Activated naive CD8-positive, alpha-beta T cell (primary cell): ENCODE measurements around the gene ZNF747.
A peak's percentile ranks its signal among the peaks of the same experiment; 100 is the strongest.
"Not testable (repeated sequence)": the region's sequence is repeated elsewhere in the genome, so short reads cannot be mapped to it uniquely, and the experiment has no call there.

Experiments used
- H3K27ac Mint-ChIP-seq: one replicate; pipeline ENCODE4 v1.8.0; 2021; ENCODE audit warnings: mixed read lengths
- H3K27me3 Mint-ChIP-seq: one replicate; pipeline ENCODE4 v1.8.0; 2021; ENCODE audit warnings: mixed read lengths
- H3K36me3 Mint-ChIP-seq: one replicate; pipeline ENCODE4 v1.8.0; 2021; ENCODE audit warnings: mixed read lengths
- H3K4me1 Mint-ChIP-seq: one replicate; pipeline ENCODE4 v1.8.0; 2021; ENCODE audit warnings: low read depth, mixed read lengths
- H3K4me3 Mint-ChIP-seq: one replicate; pipeline ENCODE4 v1.8.0; 2021; ENCODE audit warnings: mild to moderate bottlenecking, mixed read lengths
- H3K9me3 Mint-ChIP-seq: one replicate; pipeline ENCODE4 v1.8.0; 2021; ENCODE audit warnings: low read depth, mixed read lengths

The ZNF747 gene

DNA sequence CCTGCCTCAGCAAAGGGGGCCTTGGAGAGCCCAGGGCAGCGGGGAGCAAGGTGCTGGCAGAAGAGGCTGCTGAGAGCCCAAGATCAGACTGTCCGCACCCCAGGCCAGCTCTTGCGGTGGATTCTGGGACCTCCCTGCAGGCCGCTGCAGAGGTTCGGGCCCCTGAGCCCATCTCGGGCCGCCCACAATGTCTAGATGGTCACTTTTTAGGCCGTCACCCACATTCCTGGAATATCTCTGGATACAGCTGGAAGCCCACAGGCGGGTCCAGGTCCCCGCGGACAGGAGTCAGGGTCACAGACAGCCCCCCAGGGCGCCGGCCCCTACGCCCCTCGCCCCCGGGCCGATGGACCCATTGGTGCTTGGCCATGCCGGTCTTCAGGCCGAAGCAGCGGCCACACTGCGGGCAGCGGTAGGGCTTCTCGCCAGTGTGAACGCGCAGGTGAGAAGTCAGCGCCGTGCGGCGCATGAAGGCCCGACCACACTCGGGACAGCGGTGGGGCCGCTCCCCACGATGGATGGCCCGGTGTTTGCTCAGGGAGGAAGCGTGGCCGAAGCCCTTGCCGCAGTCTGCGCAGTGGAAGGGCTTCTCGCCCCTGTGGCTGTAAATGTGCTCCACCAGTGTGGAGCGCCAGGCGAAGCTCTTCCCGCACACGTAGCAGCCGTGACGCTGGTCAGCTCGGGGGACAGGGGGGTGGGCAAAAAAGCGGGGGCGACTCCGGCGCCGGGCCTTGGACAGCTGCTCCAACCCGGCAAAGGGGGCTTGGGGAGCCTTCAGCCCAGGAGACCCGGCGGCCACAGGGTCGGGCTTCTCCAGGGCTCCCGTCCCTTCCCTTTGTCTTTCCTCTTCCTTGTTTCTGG is 2.1 kb downstream of the ZNF747 start:
- Mint-ChIP-seq H3K27ac (peak overlapping the region; percentile 61), H3K36me3 (peaks cover 4% of the 10 kb centered on the region), H3K4me3 (peak overlapping the region; percentile 81), H3K27me3 (no peaks in the 10 kb centered on the region), H3K9me3 (no peaks in the 10 kb centered on the region), H3K4me1 (peaks cover 41% of the 10 kb centered on the region)

DNA sequence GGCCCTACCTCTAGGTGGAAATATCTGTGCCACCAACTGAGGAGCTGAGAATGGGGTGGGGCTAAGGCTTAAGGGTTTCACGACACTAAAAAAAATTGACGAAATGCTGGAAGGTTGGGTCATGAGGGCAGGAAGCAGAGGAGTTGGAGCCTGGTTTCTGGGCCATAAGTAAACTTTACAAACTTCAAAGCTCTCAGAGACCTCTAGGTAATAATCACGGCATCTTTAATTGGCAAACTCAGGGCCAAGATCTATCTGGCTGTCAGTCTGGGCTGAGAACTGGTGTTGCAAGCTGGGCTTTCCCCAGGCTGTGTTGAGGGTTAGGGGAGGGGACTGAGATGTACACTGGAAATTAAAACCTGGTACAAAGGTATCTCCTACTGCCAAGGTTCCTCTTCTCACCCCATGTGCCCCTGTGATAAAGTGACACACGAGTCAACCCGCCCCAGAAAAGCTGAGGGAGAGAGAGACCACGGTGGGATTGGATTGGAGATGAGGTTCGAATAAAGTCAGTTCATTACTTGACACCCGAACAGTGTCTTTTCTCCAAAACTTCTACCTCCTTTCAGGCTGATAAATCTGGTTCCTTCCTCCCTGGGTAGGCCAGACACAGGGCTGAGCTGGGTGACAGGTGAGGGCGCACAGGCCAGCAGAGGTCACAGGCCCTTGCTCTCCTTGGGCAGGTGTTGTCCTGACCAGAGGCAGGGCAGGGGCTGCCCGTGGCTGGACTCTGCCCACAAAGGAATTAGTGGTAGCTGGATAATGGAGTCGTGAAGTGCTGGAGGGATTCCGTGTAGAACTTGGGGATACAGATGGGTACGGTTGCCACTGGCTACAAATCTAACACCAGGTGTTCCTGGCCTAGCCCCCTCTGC is 4.3 kb downstream of the ZNF747 start:
- no peaks in the 10 kb centered on the region for H3K36me3 Mint-ChIP-seq
- H3K27ac Mint-ChIP-seq: peak overlapping the region; percentile 28
- peaks cover 29% of the 10 kb centered on the region for H3K4me1 Mint-ChIP-seq
- no peak overlapping the region for H3K4me3 Mint-ChIP-seq
- H3K9me3 Mint-ChIP-seq: no peaks in the 10 kb centered on the region
- H3K27me3 Mint-ChIP-seq: no peaks in the 10 kb centered on the region

DNA sequence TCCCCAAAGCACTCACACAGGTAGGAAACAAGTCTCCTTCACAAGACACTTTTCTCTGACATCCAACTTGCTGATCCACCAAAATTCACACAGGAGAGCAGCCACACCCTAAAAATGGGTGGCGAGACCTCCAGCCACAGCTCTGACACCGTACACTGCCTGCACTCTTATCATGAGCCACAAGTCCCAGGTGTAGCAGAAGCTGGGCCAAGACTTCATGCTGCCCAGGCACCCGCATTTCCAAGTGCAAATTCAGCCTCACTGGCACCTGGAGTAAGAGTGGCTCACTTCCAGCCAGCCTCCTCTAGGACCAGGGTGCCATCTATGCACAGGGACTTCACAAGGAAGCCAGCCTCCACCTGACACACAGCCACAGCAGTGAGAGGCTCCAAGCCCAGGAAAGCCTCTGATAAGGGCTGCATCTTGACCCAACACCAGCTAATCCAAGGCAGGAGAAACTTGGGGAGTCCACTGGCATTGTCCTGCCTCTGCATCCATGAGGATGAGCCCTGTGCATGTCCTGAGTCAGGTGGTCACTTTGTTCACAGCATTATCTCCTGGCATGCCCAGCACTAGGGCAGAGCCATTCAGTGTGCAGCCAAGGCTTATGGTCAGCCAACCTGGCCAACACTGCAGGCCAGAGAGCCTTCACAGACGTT is 5.7 kb downstream of the ZNF747 start:
- Mint-ChIP-seq H3K4me3 (no peak overlapping the region), H3K4me1 (peaks cover 25% of the 10 kb centered on the region), H3K9me3 (no peaks in the 10 kb centered on the region), H3K27me3 (no peaks in the 10 kb centered on the region), H3K36me3 (no peaks in the 10 kb centered on the region), H3K27ac (peak overlapping the region; percentile 81)

DNA sequence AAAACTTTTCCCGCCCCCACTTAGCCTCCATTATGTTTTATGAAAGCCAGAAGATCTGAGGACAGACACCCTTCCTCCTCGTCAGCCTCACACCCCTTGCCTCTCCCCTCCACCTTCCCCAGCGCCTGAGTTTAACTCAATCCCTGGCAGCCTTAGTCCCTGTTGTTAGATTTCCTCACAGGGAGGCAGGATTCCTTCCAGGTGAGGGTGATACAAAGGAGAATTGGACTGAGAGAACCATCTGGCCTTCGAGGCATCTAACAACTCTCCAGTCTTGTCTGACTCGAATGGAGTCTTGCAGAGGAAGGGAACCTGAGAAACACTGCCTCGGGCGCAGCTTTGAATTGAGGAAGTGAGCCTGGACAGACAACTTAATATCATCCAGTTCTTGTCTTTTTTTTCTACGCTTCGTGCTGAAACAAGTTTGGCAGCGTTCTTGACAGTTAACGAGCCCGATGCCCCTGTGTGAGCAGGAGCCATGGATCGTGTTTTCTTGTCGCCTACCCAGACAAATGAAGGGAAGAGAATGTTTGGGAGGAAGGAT is 7.0 kb downstream of the ZNF747 start:
- H3K4me1 Mint-ChIP-seq: peaks cover 20% of the 10 kb centered on the region

DNA sequence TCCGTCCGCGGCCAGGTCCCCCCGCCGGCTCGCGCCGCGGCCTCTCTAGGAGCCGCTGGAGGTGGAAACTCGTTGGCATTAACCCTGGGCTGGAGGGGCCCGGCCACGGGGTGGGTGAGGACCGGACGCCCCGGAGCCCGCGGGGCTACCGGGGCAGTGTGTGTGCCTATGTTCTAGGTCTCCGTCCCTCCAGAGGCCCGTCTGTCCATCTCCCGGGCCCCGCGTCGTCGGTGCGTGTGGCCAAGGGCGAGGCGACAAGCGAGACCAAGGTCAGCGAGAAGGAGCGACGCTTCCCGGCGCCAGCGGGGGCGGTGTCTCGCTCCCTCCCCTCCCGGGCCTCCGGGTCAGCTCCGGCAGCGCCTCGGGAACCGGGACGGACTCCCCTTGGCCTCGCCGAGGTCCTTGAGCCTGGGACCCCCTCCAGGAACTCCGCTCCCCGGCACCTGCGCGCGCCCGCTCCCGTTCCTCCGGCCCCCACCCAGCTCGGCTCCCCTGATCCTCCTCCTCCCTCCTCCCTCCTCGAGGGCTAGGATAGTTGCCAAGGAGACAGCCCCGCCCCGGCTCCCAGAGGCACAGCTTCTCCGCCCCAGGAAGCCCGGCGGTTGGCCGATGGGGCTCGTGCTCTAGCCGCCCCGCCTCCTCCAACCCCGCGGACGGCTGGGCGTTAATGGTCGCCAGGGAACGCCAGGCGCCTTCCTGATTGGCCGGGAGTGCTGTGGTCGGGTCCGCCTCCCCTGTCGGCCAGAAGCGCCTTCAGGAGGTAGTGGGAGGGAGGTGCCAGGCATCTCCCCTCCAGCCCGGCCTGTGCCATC is 7.6 kb downstream of the ZNF747 start:
- Mint-ChIP-seq H3K27ac (peak overlapping the region; percentile 69), H3K4me1 (peaks cover 23% of the 10 kb centered on the region), H3K4me3 (peak overlapping the region; percentile 84), H3K27me3 (no peaks in the 10 kb centered on the region), H3K36me3 (peaks cover 4% of the 10 kb centered on the region), H3K9me3 (no peaks in the 10 kb centered on the region)

More for the DNA sequence above, 7.0 kb downstream of the ZNF747 start:
- H3K36me3 Mint-ChIP-seq: no peaks in the 10 kb centered on the region
- no peaks in the 10 kb centered on the region for H3K9me3 Mint-ChIP-seq
- H3K27me3 Mint-ChIP-seq: no peaks in the 10 kb centered on the region
- peak overlapping the region; percentile 69 for H3K27ac Mint-ChIP-seq
- H3K4me3 Mint-ChIP-seq: peak overlapping the region; percentile 84

DNA sequence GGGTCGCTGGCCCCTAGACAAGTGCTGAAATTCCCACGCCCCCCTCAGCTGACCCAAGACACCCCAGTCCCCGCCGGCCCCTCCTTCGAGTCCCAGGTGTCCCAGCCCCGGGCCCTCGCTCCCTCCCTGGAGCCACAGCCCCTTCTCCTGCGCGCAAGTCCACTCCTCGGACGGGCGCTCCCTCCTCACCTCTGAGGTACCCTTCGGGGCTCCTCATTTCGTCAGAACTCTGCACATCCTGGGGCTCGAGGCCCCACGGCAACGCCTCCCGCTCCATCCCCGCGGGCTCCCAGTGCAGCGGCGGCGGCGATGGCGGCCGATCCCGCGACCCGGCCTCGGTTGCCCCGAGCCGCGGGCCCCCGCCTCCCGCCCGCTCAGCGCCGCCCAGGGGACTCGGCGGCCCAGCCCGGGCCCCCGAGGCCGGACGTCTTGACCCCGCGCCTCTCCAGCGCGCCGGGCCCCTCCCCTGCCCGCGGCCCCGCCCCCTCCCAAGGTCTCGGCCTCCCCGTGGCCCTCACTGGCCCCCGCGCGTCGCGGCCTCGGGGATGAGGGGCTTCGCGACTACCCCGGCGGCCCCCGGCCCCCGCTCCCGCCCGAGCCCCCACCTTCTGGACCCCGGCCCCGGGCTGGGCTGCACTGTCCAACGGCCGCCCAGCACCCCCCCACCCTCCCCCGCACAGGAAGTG is 8.4 kb downstream of the ZNF747 start, which contains the start of gene ZNF768:
Gene ZNF768, minus strand, starts transcription at position 430 of the 686 bp plus-strand sequence. Its CDS starts 153 bp downstream, at position 277.
- peak within 1 kb of the TSS; percentile 87 for H3K4me3 Mint-ChIP-seq
- peaks cover 5% of the 10 kb centered on the region for H3K36me3 Mint-ChIP-seq
- no peaks in the 10 kb centered on the region for H3K9me3 Mint-ChIP-seq

DNA sequence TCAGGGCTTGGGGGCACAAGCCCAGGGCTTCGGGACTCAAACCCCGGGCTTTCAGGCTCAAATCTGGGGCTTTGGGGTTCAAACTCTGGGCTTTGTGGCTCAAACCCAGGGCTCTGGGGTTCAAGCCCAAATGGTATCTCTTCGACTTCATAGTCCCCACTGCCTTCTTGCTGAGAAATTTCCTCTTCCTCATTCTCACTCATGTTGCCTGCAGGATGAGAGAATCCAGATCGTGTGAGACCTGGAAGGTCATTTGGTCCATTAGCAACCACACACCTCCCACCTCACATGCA is 8.9 kb downstream of the ZNF747 start:
- peaks cover 23% of the 10 kb centered on the region for H3K4me1 Mint-ChIP-seq
- H3K36me3 Mint-ChIP-seq: peaks cover 5% of the 10 kb centered on the region
- H3K9me3 Mint-ChIP-seq: no peaks in the 10 kb centered on the region
- H3K27me3 Mint-ChIP-seq: no peaks in the 10 kb centered on the region
- H3K27ac Mint-ChIP-seq: no peak overlapping the region
- peak overlapping the region; percentile 87 for H3K4me3 Mint-ChIP-seq

More for the DNA sequence above, 8.4 kb downstream of the ZNF747 start, which contains the start of gene ZNF768:
- Mint-ChIP-seq H3K27ac (peak within 1 kb of the TSS; percentile 69), H3K4me1 (peaks cover 23% of the 10 kb centered on the region), H3K27me3 (no peaks in the 10 kb centered on the region)

DNA sequence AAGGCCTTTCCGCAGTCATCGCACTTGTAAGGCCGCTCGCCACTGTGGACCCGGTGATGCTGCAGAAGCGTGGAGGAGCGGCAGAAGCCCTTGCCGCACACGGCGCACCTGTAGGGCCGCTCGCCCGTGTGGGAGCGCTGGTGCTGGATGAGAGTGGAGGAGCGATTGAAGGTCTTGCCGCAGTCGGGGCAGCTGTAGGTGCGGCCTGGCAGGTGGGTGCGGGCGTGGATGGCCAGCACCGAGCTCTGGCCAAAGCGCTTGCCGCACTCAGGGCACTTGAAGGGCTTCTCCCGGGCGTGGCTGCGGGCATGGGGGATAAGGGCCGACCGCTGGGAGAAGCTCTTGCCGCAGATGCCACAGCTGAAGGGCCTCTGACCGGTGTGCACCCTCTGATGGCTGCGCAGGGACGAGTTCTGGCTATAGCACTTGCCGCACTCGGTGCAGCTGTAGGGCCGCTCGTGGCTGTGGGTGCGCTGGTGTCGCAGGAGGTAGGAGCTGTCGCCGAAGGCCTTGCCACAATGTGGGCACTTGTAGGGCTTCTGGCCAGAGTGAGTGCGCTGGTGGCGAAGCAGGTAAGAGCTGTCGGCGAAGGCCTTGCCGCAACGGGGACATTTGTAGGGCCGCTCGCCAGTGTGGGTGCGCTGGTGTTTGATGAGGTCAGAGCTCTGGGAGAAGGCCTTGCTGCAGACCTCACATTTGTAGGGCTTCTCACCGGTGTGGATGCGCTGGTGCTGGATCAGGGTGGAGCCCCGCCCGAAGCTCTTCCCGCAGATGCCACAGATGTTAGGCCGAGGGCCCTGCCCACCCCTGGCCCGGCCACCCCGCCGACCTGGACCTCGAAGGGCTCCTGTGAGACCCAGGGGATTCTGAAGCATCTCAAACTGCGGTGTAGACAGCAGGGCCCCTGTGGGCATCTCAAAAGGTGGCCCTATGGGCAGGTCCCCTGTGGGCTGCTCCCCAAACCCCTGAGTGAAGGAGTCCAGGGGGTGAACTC is 9.8 kb downstream of the ZNF747 start:
- H3K36me3 Mint-ChIP-seq: peaks cover 6% of the 10 kb centered on the region
- H3K9me3 Mint-ChIP-seq: no peaks in the 10 kb centered on the region
- no peak overlapping the region for H3K27ac Mint-ChIP-seq
- no peaks in the 10 kb centered on the region for H3K27me3 Mint-ChIP-seq
- H3K4me1 Mint-ChIP-seq: peaks cover 18% of the 10 kb centered on the region
- H3K4me3 Mint-ChIP-seq: peak overlapping the region; percentile 35

DNA sequence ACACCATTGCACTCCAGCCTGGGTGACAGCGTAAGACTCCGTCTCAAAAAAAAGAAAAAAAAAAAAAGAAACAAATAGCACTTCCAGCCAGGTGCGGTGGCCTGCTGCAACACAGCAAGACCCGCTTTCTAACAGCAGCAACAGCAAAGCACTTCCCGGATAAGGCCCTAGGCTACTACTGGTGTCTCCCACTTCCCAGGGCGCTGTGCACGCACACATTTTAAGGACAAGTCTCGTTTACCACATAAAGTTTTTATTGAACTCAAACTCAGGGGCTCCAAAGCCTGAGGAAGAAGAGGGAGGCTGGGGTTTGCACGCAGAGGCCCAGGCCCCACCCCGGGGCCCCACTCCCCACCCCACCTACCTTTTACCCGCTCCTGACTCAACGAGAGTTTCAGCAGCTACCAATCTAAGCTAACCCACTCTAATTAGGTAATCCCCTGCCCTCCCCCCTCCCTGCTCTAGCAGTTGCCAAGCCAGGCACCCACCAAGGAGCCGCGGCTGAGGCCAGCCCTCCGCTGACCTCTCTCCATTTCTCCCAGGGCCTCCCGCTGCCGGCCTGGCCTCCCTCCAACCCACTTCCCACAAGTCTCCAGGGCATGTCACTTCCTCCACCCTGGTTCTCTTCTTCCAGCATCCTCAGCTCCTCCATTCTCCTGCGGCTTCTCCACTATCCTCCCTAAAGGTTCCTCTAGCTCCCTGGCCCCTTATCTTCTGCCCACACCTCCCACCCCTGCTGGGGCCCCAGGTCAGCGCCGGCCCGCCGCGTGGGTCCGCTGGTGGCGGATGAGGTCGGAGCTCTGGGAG is 10.7 kb downstream of the ZNF747 start:
- Mint-ChIP-seq H3K4me1 (peaks cover 22% of the 10 kb centered on the region), H3K4me3 (no peak overlapping the region), H3K27me3 (no peaks in the 10 kb centered on the region), H3K27ac (peak overlapping the region; percentile 34), H3K9me3 (no peaks in the 10 kb centered on the region), H3K36me3 (peaks cover 6% of the 10 kb centered on the region)

DNA sequence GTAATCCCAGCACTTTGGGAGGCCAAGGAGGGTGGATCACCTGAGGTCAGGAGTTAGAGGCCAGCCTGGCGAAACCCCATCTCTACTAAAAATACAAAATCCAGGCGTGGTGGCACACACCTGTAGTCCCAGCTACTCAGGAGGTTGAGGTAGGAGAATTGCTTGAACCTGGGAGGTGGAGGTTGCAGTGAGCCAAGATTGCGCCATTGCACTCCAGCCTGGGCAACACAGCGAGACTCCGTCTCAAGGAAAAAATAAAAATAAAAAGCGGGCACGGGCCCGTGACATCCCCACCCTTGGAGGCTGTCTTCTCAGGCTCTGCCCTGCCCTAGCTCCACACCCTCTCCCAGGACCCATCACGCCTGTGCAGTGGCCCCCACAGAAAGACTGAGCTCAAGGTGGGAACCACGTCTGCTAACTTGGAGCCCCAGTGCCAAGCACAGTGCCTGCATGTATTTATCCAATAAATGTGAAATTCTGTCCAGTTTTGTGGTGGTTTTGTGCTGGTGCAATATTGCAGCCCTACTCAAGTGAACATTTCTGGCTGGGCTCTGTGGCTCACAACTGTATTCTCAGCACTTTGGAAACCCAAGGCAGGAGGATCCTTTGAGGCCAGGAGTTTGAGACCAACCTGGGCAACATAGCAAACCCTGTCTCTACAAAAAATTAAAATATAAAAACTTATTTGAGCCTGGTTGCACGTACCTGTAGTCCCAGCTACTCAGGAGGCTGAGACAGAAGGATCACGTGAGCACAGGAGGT is 11.8 kb downstream of the ZNF747 start:
- not testable (repeated sequence) for H3K36me3 Mint-ChIP-seq, H3K4me3 Mint-ChIP-seq, H3K9me3 Mint-ChIP-seq, H3K27me3 Mint-ChIP-seq
- H3K27ac Mint-ChIP-seq: peak overlapping the region; percentile 46
- peaks cover 23% of the 10 kb centered on the region for H3K4me1 Mint-ChIP-seq

DNA sequence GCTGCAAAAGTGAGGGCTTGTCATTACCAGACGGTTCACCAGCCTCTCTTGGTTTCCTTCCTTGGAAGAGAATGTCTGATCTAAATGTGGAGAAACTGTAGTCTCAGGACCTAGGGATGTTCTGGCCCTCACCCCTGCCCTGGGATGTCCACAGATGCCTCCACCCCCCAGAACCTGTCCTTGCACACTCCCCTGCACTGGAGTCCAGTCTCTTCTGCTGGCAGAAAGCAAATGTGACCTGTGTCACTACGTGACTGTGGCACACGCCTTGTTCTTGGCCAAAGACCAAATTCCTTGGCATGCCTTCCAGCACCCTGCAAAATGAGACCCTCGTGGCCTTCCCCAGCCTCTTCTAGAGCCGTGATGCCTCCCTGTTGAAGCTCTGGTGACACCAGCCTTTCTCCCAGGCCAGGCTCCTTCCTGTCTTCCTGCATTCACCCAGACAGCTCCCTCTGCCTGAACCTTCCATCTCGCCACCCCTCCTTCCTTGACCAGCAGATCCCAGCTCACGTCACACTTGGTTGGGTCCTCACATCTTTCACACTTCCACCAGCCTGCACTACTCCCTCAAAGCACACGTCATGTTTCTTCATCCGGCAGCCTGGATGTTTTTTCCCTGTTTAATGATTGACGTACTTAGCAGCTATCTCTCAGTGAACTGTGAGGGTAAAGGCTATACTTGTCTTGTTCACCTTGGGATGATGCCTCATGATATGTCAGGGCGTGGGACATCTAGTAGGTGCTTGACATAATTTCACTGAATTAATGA is 12.6 kb downstream of the ZNF747 start:
- Mint-ChIP-seq H3K27me3 (no peaks in the 10 kb centered on the region), H3K27ac (peak overlapping the region; percentile 70), H3K4me1 (peaks cover 19% of the 10 kb centered on the region), H3K9me3 (no peaks in the 10 kb centered on the region), H3K4me3 (no peak overlapping the region), H3K36me3 (peaks cover 6% of the 10 kb centered on the region)
